Endothelial cell of umbilical vein (primary cell): Measurements from ENCODE around the gene FBXO45.

Experiments used
- CTCF ChIP-seq, 2 donors: IDR thresholded peaks; 1 replicate in 1 of 2; 2 replicates in 1 of 2; pipeline ENCODE4 v1.5.1; 2011; ENCODE audit warnings: low read length in 2 of 2, mild to moderate bottlenecking in 2 of 2, moderate library complexity in 2 of 2, control low read depth in 1 of 2, inconsistent platforms in 1 of 2, low read depth in 1 of 2; ENCODE audit not compliant: insufficient read depth in 1 of 2; ENCODE audit errors: extremely low read depth in 1 of 2
- EZH2 ChIP-seq: IDR thresholded peaks from 2 replicates; pipeline ENCODE4 v1.6.1; 2012; ENCODE audit warnings: borderline replicate concordance, low read depth, mild to moderate bottlenecking, moderate library complexity, low read length, inconsistent platforms; ENCODE audit not compliant: severe bottlenecking
- MAX ChIP-seq: IDR thresholded peaks from 2 replicates; pipeline ENCODE4 v1.6.1; 2011; ENCODE audit not compliant: insufficient read depth, insufficient read length
- MYC ChIP-seq: IDR thresholded peaks from one replicate; pipeline ENCODE4 v1.6.1; 2011; ENCODE audit warnings: mild to moderate bottlenecking, low read depth, low read length
- POLR2A ChIP-seq: IDR thresholded peaks from 2 replicates; pipeline ENCODE4 v1.6.1; 2012; ENCODE audit warnings: low read depth, mild to moderate bottlenecking, control low read depth, low read length
- POLR2AphosphoS5 ChIP-seq: IDR thresholded peaks from 2 replicates; pipeline ENCODE4 v1.6.1; 2012; ENCODE audit warnings: low read depth, mild to moderate bottlenecking, control low read depth, low read length, moderate library complexity; ENCODE audit not compliant: insufficient read depth

- TF ChIP-seq CTCF (IDR thresholded peaks at IDR 0.05; ENCODE audit: extremely low read depth in 1 of 2, insufficient read depth in 1 of 2, low read depth in 1 of 2, low read length in 2 of 2) (peak; percentile 68 to 85), MAX (no peak), POLR2A (no peak), POLR2AphosphoS5 (peak; percentile 25), EZH2 (no peak), MYC (no peak)
Observed at GRCh38 chr3:196609343-196609775, 40.9 kb downstream of the FBXO45 start.
